RCC 7860 (cell line): ENCODE measurements around the gene ANKRD63.

Experiments
- DNase-seq: peaks from one replicate; pipeline ENCODE4 v3.0.0-alpha.2; 2015; ENCODE audit warnings: low spot score
- FAIRE-seq: peaks from 2 replicates; lab custom pipeline; 2012; peaks lifted over from hg19 to GRCh38; lab: Jason Lieb, UNC

Gene ANKRD63

GRCh38 chr15:40282869-40283614 is at the start of gene ANKRD63:
ANKRD63 (minus strand) TSS chr15:40283064; CDS start chr15:40282586, 478 bp downstream.
- DNase-seq (no peak), FAIRE-seq (no peak)

DNA sequence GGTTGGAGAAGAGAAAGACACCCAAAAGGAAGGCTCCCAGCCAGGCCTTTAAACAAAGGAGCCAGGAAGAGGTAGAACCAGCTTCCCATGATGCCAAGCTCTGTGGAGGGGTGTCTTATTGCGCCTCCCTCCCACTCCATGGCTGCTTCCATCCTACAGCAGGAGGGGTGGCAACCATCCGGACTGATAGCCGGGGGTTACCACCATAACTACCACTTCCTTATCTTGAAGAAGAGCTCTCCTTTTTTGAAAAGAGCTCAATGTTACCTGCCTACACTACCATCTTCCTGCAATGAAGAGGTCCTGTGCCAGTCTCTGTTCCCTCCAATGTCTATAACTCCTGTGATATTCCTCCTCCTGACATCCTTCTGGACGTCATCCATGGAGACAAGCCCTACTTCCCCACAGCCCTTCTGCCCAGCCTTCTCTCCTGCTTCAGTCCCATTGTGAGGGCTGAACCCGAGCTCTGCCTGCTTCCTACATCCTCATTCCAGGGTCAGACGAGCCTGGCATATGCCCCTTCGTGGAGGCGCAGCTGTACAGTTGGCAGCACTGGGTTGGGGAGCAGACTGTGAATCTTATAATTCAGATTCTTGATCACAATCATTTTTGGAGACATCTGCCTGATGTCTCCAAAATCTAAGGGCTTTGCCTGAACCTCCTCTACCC is 49.4 kb upstream of the ANKRD63 start:
- DNase-seq (no peak), FAIRE-seq (no peak)

DNA sequence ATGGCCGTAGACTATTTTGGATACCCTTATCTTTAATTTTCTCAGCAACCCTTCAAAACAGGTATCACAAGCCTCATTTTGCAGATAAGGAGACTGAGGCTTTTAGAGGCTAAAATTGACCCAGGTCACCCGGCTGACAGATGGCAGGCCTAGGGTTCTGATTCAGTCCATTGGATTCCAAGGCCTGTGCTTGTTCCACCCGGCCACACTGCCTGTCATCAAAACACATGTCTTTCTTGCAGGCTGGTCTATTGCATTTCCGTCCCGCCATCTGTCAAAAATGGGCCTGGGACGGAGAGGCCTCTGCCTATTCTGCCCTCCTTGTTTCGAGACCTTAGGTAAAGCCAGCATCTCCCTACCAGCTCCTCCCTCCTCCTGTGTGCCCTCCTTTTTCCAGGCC is 48.8 kb upstream of the ANKRD63 start:
- DNase-seq: no peak
- no peak for FAIRE-seq

- no peak for DNase-seq
- no peak for FAIRE-seq
These were observed 48.2 kb upstream of the ANKRD63 start for GRCh38 chr15:40331026-40331425.

GRCh38 chr15:40330368-40330836 is 47.5 kb upstream of the ANKRD63 start:
- FAIRE-seq (no peak), DNase-seq (no peak)

- FAIRE-seq (no peak), DNase-seq (no peak)
These were observed 46.9 kb upstream of the ANKRD63 start for GRCh38 chr15:40329804-40330203.

GRCh38 chr15:40328751-40329150 is 45.9 kb upstream of the ANKRD63 start:
- FAIRE-seq (no peak), DNase-seq (no peak)

DNA sequence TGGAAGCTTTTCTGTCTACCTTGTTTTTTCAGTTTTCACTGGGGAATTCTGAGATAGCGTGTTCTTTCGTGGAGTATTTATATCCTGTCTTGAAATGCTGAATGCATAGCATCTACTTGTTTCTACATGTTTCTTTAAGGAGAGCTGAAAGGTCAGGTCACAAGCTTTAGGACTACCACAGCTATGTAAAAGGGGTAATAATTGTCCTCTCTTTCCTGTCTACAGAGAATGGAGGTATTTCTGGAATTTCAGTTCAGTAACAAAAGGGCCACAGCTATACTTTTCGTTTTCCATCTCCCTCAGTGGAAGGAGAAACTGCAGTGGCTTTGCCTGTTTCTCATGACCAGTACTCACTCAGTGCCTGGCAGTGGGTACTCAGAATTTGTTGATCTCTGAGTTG is 45.3 kb upstream of the ANKRD63 start:
- DNase-seq: no peak
- FAIRE-seq: no peak

DNA sequence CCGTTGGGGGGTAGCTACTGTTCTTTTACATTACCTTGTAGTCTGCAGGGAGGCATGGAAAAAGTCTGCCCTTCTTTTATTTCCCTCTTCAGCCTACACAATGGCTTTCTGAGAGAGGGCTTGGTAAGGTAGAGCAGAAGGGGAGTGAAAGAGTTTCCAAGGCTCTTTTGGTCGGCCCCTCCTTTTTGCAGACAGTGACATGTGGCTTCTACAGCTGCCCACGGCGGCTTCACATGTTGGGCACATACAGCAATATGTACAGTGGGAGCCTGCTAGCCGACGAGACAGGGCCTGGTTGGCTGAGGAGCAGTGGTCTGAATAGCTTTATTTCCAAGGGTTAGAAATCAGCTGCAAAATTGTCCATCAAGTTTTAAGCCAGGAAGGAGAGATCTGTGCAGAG is 44.6 kb upstream of the ANKRD63 start:
- FAIRE-seq: no peak
- no peak for DNase-seq

DNA sequence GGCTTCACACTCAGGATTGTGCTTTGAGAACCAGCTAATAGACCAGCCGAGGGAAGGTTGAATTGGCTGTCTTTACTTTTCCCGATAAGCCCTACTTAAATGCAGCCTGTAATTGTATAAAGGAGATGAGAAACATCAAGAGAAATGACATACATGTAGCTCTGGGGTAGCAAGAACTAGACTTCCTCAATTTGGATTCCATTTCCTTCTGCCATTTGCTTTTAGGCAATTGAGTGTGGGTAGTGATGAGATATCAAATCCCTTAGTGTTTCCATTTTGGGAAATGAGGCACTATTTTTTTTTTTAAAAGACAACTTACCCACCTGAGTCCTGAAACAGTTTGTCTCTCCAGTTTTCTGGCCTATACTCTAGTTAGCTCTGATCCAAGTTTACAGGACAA is 42.8 kb upstream of the ANKRD63 start:
- DNase-seq: no peak
- FAIRE-seq: no peak

DNA sequence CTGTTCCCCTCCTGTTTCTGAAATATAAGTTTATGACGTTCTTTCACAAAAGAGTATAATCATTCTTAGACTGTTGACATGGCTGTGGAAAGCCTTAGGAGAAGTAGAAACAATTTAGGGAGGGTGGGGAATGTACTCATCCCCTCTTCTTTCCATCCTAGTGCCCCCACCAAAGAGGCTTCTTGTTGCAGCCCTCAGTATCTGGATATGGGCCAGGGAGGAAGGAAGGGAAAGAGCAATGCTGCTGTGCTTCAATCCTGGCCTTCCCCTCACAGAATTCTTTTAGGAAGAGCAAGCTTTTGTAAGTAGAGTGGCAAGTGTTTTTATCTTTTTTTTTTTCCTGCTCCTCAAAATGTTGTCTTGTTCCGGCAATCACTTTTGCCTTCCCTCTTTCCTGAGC is 42.3 kb upstream of the ANKRD63 start:
- no peak for FAIRE-seq
- DNase-seq: no peak

GRCh38 chr15:40323953-40324937 is 41.4 kb upstream of the ANKRD63 start:
- no peak for FAIRE-seq
- no peak for DNase-seq

- DNase-seq (peak; percentile 77), FAIRE-seq (no peak)
These were observed 40.5 kb upstream of the ANKRD63 start, which contains the start of gene INAFM2 for GRCh38 chr15:40323239-40323952. INAFM2 (plus strand) TSS chr15:40323692; CDS start chr15:40324056, 364 bp downstream.

- FAIRE-seq: no peak
- DNase-seq: no peak
These were observed 39.8 kb upstream of the ANKRD63 start for GRCh38 chr15:40322531-40323238.

DNA sequence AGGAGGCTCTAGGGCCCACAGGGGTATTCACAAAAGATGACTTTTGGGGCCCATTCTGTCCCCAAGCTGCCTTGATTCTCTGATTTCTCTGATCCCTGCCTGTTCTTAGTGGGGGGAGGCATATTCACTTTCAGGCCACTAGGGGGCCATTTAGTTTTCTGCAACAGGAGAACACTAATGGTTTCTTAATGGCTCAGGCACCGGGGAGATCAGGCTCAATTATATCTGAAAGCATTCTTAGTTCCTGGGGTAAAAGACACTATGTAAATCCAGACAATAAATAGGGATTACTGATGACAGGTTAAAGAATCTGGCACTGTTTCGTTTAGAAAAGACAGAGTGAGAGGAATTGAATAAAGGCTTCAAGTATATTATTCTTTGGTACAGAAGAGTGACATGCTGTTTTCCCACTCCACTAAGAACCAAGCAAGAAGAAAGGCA is 38.1 kb upstream of the ANKRD63 start:
- FAIRE-seq: peak; percentile 18

DNA sequence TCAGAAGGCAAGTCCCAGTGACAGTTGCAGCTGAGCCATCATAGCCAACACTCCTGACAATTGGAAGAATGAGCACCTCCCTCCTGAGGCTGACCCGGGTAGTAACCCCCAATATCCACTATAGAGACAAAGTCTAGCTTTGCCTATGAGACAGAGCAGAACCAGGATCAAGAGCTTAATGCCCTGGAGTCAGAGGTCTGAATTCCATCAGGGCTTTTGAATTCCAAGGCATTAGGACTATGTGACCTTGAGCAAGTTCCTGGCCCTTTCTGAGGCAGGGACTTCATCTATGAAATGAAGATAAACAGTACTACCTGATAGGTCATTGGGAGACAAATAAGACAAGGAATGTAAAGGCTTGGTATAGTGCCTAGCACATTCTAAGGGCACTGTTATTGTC is 37.5 kb upstream of the ANKRD63 start:
- FAIRE-seq (no peak), DNase-seq (no peak)

More for the DNA sequence above, 38.1 kb upstream of the ANKRD63 start:
- peak; percentile 40 for DNase-seq

DNA sequence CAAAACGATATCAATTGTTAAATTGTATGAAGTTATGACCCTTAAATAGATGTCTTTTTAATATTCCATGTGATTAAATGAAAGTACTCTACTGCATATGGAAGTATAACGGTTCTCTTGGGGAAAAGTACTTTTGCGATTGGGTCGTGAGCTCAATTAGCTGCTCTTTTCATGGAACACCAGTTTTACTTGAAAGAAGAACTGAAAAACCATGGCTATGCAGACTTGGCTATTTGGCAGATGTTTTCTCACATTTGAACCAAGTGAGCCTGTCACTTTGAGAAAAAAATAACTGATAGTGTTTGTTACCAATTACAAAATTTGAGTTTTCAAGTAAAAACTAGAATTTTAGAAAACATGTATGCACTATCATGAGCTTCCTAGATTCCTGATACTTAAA is 34.7 kb upstream of the ANKRD63 start:
- DNase-seq (no peak), FAIRE-seq (no peak)

GRCh38 chr15:40316931-40317330 is 34.1 kb upstream of the ANKRD63 start:
- FAIRE-seq (no peak), DNase-seq (no peak)

DNA sequence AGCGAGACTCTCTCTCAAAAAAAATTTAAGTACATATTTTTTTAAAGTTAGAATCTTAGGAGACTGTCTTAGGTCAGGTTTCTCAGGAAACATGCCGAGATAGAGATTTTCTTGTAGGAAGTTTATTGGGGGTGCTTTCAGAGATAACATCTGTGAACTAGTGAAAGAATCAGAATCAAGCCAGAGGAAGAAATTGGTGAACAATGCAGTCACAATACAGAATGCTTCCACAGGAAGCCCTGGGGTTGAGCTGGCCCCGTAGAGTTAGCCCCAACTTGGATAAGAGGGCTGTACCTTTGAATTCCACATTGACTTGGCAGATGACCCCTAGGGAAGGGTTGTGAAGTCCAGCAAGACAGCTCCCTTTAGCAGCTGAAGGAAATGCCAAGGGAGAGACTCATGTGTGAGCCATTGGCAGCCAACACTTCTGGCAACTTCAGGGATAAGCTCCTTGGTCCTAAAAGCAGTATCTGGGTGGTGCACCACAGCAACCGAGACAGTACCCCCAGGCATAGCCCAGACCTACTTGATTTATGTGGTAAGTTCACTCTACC is 31.9 kb upstream of the ANKRD63 start:
- DNase-seq: no peak
- FAIRE-seq: no peak
